HAP-1 (cell line): ENCODE measurements around the gene SKIC2.
"Not testable (repeated sequence)": the region's sequence is repeated elsewhere in the genome, so short reads cannot be mapped to it uniquely, and the experiment has no call there.

Experiments used
- DNase-seq, 2 experiments: peaks; one replicate each; pipeline ENCODE4 v3.0.0-alpha.2; 2016 to 2020; ENCODE audit warnings: low spot score in 2 of 2
- H3K27me3 ChIP-seq: fragments of 250-450 bp; sonication (Bioruptor Pico); 2 replicates; pipeline ENCODE4 v1.5.1; 2020; ENCODE audit warnings: low read depth, mild to moderate bottlenecking, moderate library complexity
- H3K36me3 ChIP-seq: fragments of 250-450 bp; sonication (Bioruptor Pico); replicated peaks from 2 replicates; pipeline ENCODE4 v1.5.1; 2020; ENCODE audit warnings: mild to moderate bottlenecking
- H3K4me1 ChIP-seq: fragments of 250-450 bp; sonication (Bioruptor Pico); 2 replicates; pipeline ENCODE4 v1.5.1; 2020; ENCODE audit warnings: mild to moderate bottlenecking
- H3K4me3 ChIP-seq: fragments of 250-450 bp; sonication (Bioruptor Pico); 2 replicates; pipeline ENCODE4 v1.5.1; 2020; ENCODE audit warnings: mild to moderate bottlenecking, moderate library complexity
- H3K9me3 ChIP-seq: fragments of 250-450 bp; sonication (Bioruptor Pico); 2 replicates; pipeline ENCODE4 v1.5.1; 2020; ENCODE audit warnings: mild to moderate bottlenecking, moderate library complexity
- in situ Hi-C: fragments of 300-500 bp; cut with MboI; formaldehyde crosslinking; loops from 3 replicates; pipeline ENCODE4 v1.14.3; 2020; ENCODE audit warnings: low sequenced_read_pairs, inconsistent platforms, mixed read lengths

The SKIC2 gene

GRCh38 chr6:32009537-32009936 is 50.6 kb downstream of the SKIC2 start:
- H3K36me3 ChIP-seq, H3K27me3 ChIP-seq, in situ Hi-C loops, H3K9me3 ChIP-seq, H3K4me1 ChIP-seq, H3K4me3 ChIP-seq: not testable (repeated sequence)
- peak in 1 of 2 experiments; percentile 1 for DNase-seq

GRCh38 chr6:32010856-32011530 is 52.0 kb downstream of the SKIC2 start:
- H3K4me1 ChIP-seq, in situ Hi-C loops: not testable (repeated sequence)

GRCh38 chr6:32012941-32013617 is 54.1 kb downstream of the SKIC2 start:
- H3K4me3 ChIP-seq, H3K9me3 ChIP-seq, H3K27me3 ChIP-seq, H3K36me3 ChIP-seq, in situ Hi-C loops, H3K4me1 ChIP-seq: not testable (repeated sequence)
- DNase-seq = peak in 1 of 2 experiments; percentile 5

More at GRCh38 chr6:32010856-32011530, 52.0 kb downstream of the SKIC2 start:
- not testable (repeated sequence) for H3K27me3 ChIP-seq, H3K36me3 ChIP-seq, H3K9me3 ChIP-seq, H3K4me3 ChIP-seq, DNase-seq

GRCh38 chr6:32013738-32014137 is 54.8 kb downstream of the SKIC2 start:
- in situ Hi-C loops = not testable (repeated sequence)

GRCh38 chr6:32014547-32014946 is 55.6 kb downstream of the SKIC2 start, which contains the start of gene C4B:
C4B (plus strand) TSS chr6:32014795; CDS start chr6:32014846, 51 bp downstream.
- in situ Hi-C loops, H3K36me3 ChIP-seq, H3K9me3 ChIP-seq: not testable (repeated sequence)

More at GRCh38 chr6:32013738-32014137, 54.8 kb downstream of the SKIC2 start:
- not testable (repeated sequence) for H3K27me3 ChIP-seq, H3K4me3 ChIP-seq, H3K4me1 ChIP-seq, H3K36me3 ChIP-seq, H3K9me3 ChIP-seq, DNase-seq

More at GRCh38 chr6:32014547-32014946, 55.6 kb downstream of the SKIC2 start, which contains the start of gene C4B:
- H3K4me3 ChIP-seq, H3K27me3 ChIP-seq, DNase-seq, H3K4me1 ChIP-seq: not testable (repeated sequence)
